PC-3 (cell line): ENCODE measurements around the gene MUSTN1.

Source experiments
- EZH2 ChIP-seq: fragments of 300-600 bp; sonication (generic); IDR thresholded peaks from one replicate; pipeline ENCODE4 v1.6.1; 2017; ENCODE audit warnings: antibody characterized with exemption, mild to moderate bottlenecking, low read length; ENCODE audit not compliant: unreplicated experiment
- TF ChIP-seq, protein P1 (sequence below): fragments of 300-600 bp; sonication (generic); conservative IDR thresholded peaks from 2 replicates; pipeline ENCODE4 v1.5.1; 2017; ENCODE audit warnings: antibody characterized with exemption, low read depth, mild to moderate bottlenecking, low read length

DNA sequence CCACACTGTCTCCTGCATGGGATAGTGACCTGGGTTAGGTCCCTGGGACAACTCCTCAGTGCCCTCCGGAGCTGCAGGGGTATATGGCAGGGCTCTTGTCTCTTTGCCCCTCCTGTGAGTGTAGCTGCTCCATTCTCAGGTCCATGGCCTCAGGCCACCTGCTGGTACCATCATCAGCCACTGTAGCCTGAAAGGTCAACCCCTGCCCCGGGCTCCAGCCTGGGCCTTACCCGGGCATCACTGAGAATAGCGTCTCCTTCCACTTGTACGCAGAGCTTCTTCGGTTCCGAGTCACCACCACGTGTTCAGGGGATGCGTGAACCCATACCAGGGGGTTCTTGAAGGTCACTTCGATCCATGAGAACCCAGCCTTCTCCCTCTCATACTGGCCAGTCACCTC is 18.2 kb downstream of the MUSTN1 start:
- TF ChIP-seq, protein P1, sequence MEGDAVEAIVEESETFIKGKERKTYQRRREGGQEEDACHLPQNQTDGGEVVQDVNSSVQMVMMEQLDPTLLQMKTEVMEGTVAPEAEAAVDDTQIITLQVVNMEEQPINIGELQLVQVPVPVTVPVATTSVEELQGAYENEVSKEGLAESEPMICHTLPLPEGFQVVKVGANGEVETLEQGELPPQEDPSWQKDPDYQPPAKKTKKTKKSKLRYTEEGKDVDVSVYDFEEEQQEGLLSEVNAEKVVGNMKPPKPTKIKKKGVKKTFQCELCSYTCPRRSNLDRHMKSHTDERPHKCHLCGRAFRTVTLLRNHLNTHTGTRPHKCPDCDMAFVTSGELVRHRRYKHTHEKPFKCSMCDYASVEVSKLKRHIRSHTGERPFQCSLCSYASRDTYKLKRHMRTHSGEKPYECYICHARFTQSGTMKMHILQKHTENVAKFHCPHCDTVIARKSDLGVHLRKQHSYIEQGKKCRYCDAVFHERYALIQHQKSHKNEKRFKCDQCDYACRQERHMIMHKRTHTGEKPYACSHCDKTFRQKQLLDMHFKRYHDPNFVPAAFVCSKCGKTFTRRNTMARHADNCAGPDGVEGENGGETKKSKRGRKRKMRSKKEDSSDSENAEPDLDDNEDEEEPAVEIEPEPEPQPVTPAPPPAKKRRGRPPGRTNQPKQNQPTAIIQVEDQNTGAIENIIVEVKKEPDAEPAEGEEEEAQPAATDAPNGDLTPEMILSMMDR: no peak
- TF ChIP-seq EZH2: no peak
